Osteocyte (in vitro differentiated cells): ENCODE data around the gene KCNAB2. TPM values are rescaled to one million over a fixed set of nuclear protein-coding genes. Genes with fewer than 3 reads are reported as not detected.

ENCODE experiments used
- DNase-seq: peaks from one replicate; pipeline ENCODE4 v3.0.0; 2021; ENCODE audit warnings: mixed read lengths; ENCODE audit not compliant: unreplicated experiment; ENCODE audit errors: extremely low spot score
- H3K27ac Mint-ChIP-seq: one replicate; pipeline ENCODE4 v1.8.0; 2021; ENCODE audit warnings: mild to moderate bottlenecking, mixed read lengths; ENCODE audit not compliant: unreplicated experiment
- H3K27me3 Mint-ChIP-seq: one replicate; pipeline ENCODE4 v1.8.0; 2021; ENCODE audit warnings: mixed read lengths; ENCODE audit not compliant: unreplicated experiment
- H3K36me3 Mint-ChIP-seq: one replicate; pipeline ENCODE4 v1.8.0; 2021; ENCODE audit warnings: mixed read lengths; ENCODE audit not compliant: unreplicated experiment
- H3K4me1 Mint-ChIP-seq: one replicate; pipeline ENCODE4 v1.8.0; 2021; ENCODE audit warnings: mixed read lengths; ENCODE audit not compliant: unreplicated experiment
- H3K4me3 Mint-ChIP-seq: one replicate; pipeline ENCODE4 v1.8.0; 2021; ENCODE audit warnings: mild to moderate bottlenecking, moderate library complexity, mixed read lengths; ENCODE audit not compliant: unreplicated experiment
- H3K9me3 Mint-ChIP-seq: one replicate; pipeline ENCODE4 v1.8.0; 2021; ENCODE audit warnings: mixed read lengths; ENCODE audit not compliant: unreplicated experiment
- total RNA-seq: library from RNA; stranded (reverse); gene quantifications from 2 replicates; pipeline ENCODE4 v1.2.1, GENCODE V29; 2021
- TF ChIP-seq, protein P1 (sequence below): fragments of 200-600 bp; sonication (generic); IDR thresholded peaks from 2 replicates; pipeline ENCODE4 v1.5.0; 2021; ENCODE audit warnings: antibody characterized with exemption, mild to moderate bottlenecking, moderate library complexity

Gene KCNAB2
- total RNA-seq, 1 donor from 2014 or later: 9.3 TPM

DNA sequence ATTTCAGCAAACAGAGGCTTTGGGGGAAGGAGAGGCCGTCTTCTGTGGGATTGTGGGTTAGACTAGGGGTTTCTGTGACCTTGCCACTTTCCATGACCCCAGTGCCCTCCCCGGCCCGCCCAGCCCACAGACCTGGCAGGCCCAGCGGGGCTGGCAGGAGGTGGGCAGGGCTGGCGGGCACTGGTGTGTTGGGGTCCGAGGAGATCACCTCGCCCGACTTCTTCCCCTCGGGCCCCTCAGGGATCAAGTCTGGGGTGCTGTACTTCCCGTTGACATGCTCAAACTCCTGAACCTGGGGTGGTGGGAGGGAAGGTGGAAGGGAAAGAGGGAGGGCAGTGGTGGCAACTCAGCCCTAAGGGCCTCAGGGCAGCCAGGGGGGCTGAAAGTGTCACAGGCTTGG, 78.1 kb downstream of the KCNAB2 start:
- Mint-ChIP-seq H3K4me1 (no peaks in the 10 kb centered on the region), H3K36me3 (no peaks in the 10 kb centered on the region), H3K9me3 (no peaks in the 10 kb centered on the region), H3K4me3 (no peak overlapping the region), H3K27me3 (no peaks in the 10 kb centered on the region), H3K27ac (no peak overlapping the region)
- TF ChIP-seq, protein P1, sequence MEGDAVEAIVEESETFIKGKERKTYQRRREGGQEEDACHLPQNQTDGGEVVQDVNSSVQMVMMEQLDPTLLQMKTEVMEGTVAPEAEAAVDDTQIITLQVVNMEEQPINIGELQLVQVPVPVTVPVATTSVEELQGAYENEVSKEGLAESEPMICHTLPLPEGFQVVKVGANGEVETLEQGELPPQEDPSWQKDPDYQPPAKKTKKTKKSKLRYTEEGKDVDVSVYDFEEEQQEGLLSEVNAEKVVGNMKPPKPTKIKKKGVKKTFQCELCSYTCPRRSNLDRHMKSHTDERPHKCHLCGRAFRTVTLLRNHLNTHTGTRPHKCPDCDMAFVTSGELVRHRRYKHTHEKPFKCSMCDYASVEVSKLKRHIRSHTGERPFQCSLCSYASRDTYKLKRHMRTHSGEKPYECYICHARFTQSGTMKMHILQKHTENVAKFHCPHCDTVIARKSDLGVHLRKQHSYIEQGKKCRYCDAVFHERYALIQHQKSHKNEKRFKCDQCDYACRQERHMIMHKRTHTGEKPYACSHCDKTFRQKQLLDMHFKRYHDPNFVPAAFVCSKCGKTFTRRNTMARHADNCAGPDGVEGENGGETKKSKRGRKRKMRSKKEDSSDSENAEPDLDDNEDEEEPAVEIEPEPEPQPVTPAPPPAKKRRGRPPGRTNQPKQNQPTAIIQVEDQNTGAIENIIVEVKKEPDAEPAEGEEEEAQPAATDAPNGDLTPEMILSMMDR: no peak
- no peak for DNase-seq

DNA sequence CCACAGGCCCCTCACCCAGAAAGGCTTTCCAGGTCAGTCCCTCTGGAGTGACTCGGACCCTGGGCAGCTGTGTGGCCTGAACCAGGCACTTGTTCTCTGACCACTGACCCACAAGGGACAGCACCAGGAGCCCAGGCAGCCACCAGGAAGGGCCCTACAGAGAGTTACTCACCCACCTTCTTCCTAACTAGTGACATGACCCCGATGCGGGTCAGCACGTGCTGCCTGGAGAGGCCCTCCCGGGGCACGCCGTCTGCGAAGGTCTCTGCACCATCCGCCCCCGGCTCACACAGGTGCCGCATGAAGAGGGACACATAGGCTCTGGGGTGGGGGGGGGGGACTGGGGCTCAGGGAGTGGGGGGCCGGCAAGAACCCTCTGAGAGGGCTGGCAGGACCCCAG, 78.7 kb downstream of the KCNAB2 start:
- no peaks in the 10 kb centered on the region for H3K27me3 Mint-ChIP-seq
- no peak overlapping the region for H3K27ac Mint-ChIP-seq
- H3K4me1 Mint-ChIP-seq: no peaks in the 10 kb centered on the region
- H3K4me3 Mint-ChIP-seq: no peak overlapping the region
- TF ChIP-seq, protein P1: no peak
- no peak for DNase-seq
- no peaks in the 10 kb centered on the region for H3K36me3 Mint-ChIP-seq
- H3K9me3 Mint-ChIP-seq: no peaks in the 10 kb centered on the region

DNA sequence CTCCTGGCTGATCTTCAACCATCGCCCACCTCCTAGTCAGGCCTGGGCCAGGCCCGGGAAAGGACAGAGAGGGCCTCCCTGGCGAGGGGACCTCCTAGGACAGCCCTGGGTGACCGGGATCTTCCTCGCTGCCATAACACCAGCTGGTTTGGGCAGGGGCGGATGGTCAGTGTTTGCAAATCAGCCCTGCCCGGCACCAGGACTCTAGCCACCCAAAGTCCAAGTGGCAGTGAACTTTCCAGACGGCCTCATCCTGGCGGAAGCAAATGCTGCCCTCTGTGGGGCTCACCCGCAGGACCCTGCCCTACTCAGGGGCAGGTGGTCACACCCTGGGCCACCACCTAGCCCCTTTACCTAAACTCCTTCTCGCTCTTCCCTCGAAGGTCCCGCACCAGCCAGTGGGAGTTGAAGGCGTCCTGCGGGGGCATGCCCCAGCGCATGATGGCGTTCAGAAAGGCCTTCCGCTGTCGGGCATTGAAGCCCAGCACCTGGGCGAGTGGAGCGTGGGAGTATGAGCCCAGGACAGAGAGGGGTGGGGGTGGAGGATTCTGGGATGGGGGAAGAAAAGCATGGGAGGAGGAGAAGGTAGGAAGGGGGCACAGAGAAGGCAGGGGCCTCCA, 79.2 kb downstream of the KCNAB2 start:
- Mint-ChIP-seq H3K36me3 (no peaks in the 10 kb centered on the region), H3K4me3 (no peak overlapping the region), H3K27me3 (no peaks in the 10 kb centered on the region), H3K9me3 (no peaks in the 10 kb centered on the region), H3K4me1 (no peaks in the 10 kb centered on the region), H3K27ac (no peak overlapping the region)
- TF ChIP-seq, protein P1: no peak
- no peak for DNase-seq

DNA sequence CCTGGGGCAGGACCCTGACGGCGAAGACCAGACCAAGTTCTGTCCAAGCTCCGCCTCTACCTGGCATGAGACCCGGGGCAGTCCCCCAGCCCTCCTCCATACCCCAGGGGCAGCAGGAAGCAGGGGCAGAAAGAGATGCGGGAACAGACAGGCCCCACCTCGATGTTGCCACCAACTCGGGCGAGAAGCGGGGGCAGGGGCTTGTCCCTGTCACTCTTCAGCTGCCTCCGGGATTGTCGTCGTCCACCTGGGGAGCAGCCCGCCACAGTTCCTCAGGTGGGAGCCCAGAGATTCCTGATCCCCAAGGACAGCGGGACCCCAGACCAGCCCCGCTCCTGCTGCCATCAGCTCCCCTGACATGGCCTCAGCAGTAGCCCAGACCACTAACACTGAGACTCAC, 79.7 kb downstream of the KCNAB2 start:
- Mint-ChIP-seq H3K4me3 (no peak overlapping the region), H3K27ac (no peak overlapping the region), H3K4me1 (no peaks in the 10 kb centered on the region), H3K9me3 (no peaks in the 10 kb centered on the region), H3K27me3 (no peaks in the 10 kb centered on the region), H3K36me3 (no peaks in the 10 kb centered on the region)
- TF ChIP-seq, protein P1: no peak
- no peak for DNase-seq

DNA sequence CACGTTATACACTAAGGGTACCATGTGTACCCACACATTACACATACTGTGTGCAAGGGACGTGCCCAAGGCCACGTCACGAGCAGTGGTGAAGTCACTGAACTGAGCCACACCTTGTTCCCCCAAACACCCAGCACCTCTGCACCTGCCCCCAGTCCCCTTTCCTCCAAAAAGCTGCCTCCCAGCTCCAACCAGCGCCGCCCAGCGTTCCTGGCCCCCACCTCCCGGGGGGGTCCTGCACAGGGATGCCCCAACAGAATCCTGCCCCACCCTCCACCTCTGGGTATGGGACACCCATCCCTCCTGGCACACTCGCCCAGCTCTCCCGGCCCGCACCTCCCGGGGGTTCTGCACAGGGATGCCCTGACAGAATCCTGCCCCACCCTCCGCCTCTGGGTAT, 80.3 kb downstream of the KCNAB2 start:
- no peak for DNase-seq
- TF ChIP-seq, protein P1: no peak

More for the DNA sequence above, 80.3 kb downstream of the KCNAB2 start:
- H3K4me3 Mint-ChIP-seq: no peak overlapping the region
- H3K36me3 Mint-ChIP-seq: no peaks in the 10 kb centered on the region
- H3K9me3 Mint-ChIP-seq: no peaks in the 10 kb centered on the region
- H3K4me1 Mint-ChIP-seq: no peaks in the 10 kb centered on the region
- H3K27me3 Mint-ChIP-seq: no peaks in the 10 kb centered on the region
- H3K27ac Mint-ChIP-seq: no peak overlapping the region
